ENCODE data around the gene RANBP9. TPM values are rescaled to one million over a fixed set of nuclear protein-coding genes. Genes with fewer than 3 reads are reported as not detected.

RANBP9 gene
- total RNA-seq, 1 donor from 2014 or later: 50.2 TPM

GRCh38 chr6:13674533-13675190 is 37.0 kb downstream of the RANBP9 start:
- Mint-ChIP-seq H3K36me3 (ENCODE audit: unreplicated experiment) (no peaks in the 10 kb centered on the region), H3K9me3 (ENCODE audit: unreplicated experiment) (peaks cover 5% of the 10 kb centered on the region), H3K27ac (ENCODE audit: unreplicated experiment) (peak overlapping the region; percentile 15), H3K4me3 (ENCODE audit: unreplicated experiment) (no peak overlapping the region), H3K27me3 (ENCODE audit: unreplicated experiment) (no peaks in the 10 kb centered on the region), H3K4me1 (ENCODE audit: low read depth, unreplicated experiment) (peaks cover 3% of the 10 kb centered on the region)
- DNase-seq: no peak
- no peak for TF ChIP-seq CTCF (IDR thresholded peaks at IDR 0.05; ENCODE audit: partially characterized antibody, unreplicated experiment)

- no peak for DNase-seq
- Mint-ChIP-seq H3K27me3 (ENCODE audit: unreplicated experiment) (no peaks in the 10 kb centered on the region), H3K9me3 (ENCODE audit: unreplicated experiment) (peaks cover 5% of the 10 kb centered on the region), H3K4me1 (ENCODE audit: low read depth, unreplicated experiment) (peaks cover 3% of the 10 kb centered on the region), H3K36me3 (ENCODE audit: unreplicated experiment) (no peaks in the 10 kb centered on the region), H3K4me3 (ENCODE audit: unreplicated experiment) (no peak overlapping the region), H3K27ac (ENCODE audit: unreplicated experiment) (no peak overlapping the region)
- no peak for TF ChIP-seq CTCF (IDR thresholded peaks at IDR 0.05; ENCODE audit: partially characterized antibody, unreplicated experiment)
Measured at GRCh38 chr6:13673825-13674444, 37.7 kb downstream of the RANBP9 start.

- DNase-seq: no peak
- H3K4me3 Mint-ChIP-seq (ENCODE audit: unreplicated experiment): no peak overlapping the region
- no peak overlapping the region for H3K27ac Mint-ChIP-seq (ENCODE audit: unreplicated experiment)
- H3K27me3 Mint-ChIP-seq (ENCODE audit: unreplicated experiment): no peaks in the 10 kb centered on the region
- TF ChIP-seq CTCF (IDR thresholded peaks at IDR 0.05; ENCODE audit: partially characterized antibody, unreplicated experiment): no peak
- peaks cover 3% of the 10 kb centered on the region for H3K4me1 Mint-ChIP-seq (ENCODE audit: low read depth, unreplicated experiment)
- no peaks in the 10 kb centered on the region for H3K36me3 Mint-ChIP-seq (ENCODE audit: unreplicated experiment)
- H3K9me3 Mint-ChIP-seq (ENCODE audit: unreplicated experiment): peaks cover 5% of the 10 kb centered on the region
Measured at GRCh38 chr6:13673368-13673767, 38.3 kb downstream of the RANBP9 start.

- TF ChIP-seq CTCF (IDR thresholded peaks at IDR 0.05; ENCODE audit: partially characterized antibody, unreplicated experiment): no peak
- Mint-ChIP-seq H3K27ac (ENCODE audit: unreplicated experiment) (no peak overlapping the region), H3K9me3 (ENCODE audit: unreplicated experiment) (peaks cover 5% of the 10 kb centered on the region), H3K4me3 (ENCODE audit: unreplicated experiment) (no peak overlapping the region), H3K4me1 (ENCODE audit: low read depth, unreplicated experiment) (peaks cover 3% of the 10 kb centered on the region), H3K27me3 (ENCODE audit: unreplicated experiment) (no peaks in the 10 kb centered on the region), H3K36me3 (ENCODE audit: unreplicated experiment) (no peaks in the 10 kb centered on the region)
- DNase-seq: no peak
Measured at GRCh38 chr6:13672904-13673303, 38.7 kb downstream of the RANBP9 start.

GRCh38 chr6:13671548-13672127 is 40.0 kb downstream of the RANBP9 start:
- no peak for TF ChIP-seq CTCF (IDR thresholded peaks at IDR 0.05; ENCODE audit: partially characterized antibody, unreplicated experiment)
- peaks cover 1% of the 10 kb centered on the region for H3K9me3 Mint-ChIP-seq (ENCODE audit: unreplicated experiment)
- H3K36me3 Mint-ChIP-seq (ENCODE audit: unreplicated experiment): no peaks in the 10 kb centered on the region
- H3K27me3 Mint-ChIP-seq (ENCODE audit: unreplicated experiment): no peaks in the 10 kb centered on the region
- H3K27ac Mint-ChIP-seq (ENCODE audit: unreplicated experiment): no peak overlapping the region
- peaks cover 3% of the 10 kb centered on the region for H3K4me1 Mint-ChIP-seq (ENCODE audit: low read depth, unreplicated experiment)
- DNase-seq: no peak
- H3K4me3 Mint-ChIP-seq (ENCODE audit: unreplicated experiment): no peak overlapping the region

Data from glutamatergic neuron (in vitro differentiated cells).